Measurements from ENCODE around the gene POLA1.
"Not testable (repeated sequence)": the region's sequence is repeated elsewhere in the genome, so short reads cannot be mapped to it uniquely, and the experiment has no call there.

Gene POLA1

DNA sequence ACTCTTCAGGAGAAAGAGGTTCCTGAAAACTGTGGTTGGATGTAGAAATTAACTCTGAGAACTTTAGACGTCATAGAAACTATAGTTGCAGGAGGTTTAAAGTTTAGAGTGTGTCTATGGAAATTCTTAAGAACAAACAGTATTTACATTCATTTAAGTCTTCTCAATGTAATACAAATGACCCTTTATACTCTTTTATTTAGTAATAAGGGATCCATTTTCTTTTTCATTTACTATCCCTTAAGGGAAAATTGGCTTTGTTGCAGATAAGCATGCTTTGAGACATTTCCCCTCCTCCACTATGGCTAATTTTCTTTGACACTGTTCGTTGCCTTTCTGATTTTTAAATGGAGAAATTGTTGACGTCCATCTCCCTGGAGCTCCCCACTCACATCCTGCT is 96.4 kb downstream of the POLA1 start:
- no peak for DNase-seq (ENCODE audit: low spot score)

DNA sequence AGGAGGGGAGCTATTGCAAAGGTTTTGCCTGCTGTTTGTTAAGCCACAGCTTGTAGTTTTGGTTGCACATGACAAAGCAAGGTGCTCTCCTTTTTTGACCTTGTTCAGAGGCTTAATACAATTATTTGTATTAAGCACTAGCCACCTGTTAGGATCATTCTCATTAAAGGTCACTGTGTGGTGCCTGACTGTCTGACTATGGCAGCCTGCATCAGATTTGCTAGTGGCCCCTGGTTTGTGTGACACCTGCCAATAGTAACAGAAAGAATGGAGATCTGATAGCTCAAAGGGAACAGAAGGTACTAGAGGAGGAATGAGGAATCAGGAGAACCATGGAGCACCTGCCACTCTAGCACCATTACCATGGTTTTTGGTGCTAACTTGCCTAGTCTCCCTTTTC is 102.5 kb downstream of the POLA1 start:
- DNase-seq (ENCODE audit: low spot score): no peak

DNA sequence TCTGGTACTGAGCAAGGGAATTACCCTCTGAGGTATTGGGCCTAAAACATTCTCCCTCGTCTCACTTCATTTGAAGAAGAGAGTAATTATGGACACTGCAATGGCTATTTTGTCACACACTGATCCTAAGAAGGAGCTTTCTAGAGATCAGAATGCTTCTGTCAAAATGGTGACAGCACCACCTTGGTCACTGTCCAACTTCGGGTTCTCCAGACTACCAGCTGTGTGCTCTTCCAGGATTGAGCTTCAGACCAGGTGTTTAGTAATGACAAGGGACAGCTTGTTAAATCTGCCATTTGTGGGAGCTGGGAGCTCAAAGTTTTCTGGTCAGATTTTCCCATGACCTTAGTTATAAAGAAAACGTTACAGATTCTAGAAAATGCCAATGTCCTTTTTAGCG is 105.4 kb downstream of the POLA1 start:
- no peak for DNase-seq (ENCODE audit: low spot score)

DNA sequence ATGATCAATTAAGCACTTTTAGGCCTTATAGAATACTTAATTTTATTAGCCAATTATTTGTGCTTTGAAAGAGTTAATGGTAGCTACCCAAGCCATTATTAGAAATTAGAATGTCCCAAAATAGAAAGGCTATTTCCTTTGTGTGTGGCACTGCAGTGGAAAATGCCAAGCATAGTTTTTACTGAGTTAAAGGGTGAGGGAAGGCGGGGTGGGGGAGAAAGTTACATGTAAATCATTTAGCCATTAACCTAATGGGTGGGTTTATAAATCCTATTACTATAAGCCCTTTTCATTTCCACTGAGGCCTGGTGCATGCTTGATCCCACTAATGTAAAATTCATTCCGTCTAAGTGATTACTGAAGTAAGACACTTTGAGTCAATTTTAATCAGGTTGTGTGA is 105.8 kb downstream of the POLA1 start:
- DNase-seq (ENCODE audit: low spot score): no peak

DNA sequence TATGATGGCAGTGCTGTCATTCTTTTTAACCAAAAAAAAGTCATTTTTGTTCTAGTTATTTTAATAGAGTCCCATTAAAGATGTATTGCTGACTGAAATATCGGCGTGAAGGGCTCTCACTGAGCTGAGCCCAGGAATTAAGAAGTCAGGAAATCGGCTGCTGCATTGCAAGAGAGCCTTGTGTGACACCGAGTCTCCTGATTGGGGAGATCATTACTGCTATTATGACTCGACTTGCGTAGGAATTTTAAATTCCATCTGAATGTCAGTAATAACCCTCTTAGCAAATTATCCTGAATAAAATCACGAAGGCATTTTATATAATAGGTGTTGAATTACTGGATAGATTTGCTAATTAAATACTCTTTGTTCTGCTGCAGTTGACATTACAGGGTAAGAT is 111.5 kb downstream of the POLA1 start:
- no peak for DNase-seq (ENCODE audit: low spot score)

DNA sequence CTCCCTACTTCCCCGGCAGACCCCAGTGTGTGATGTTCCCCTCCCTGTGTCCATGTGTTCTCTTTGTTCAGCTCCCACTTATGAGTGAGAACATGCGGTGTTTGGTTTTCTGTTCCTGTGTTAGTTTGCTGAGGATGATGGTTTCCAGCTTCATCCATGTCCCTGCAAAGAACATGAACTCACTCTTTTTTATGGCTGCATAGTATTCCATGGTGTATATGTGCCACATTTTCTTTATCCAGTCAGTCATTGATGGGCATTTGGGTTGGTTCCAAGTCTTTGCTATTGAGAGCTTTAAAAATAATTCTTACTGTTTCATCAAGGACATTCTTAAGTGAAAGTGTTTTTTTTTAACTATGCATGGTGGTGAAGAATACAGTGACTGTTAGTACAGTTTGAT is 126.1 kb downstream of the POLA1 start:
- not testable (repeated sequence) for DNase-seq (ENCODE audit: low spot score)

DNA sequence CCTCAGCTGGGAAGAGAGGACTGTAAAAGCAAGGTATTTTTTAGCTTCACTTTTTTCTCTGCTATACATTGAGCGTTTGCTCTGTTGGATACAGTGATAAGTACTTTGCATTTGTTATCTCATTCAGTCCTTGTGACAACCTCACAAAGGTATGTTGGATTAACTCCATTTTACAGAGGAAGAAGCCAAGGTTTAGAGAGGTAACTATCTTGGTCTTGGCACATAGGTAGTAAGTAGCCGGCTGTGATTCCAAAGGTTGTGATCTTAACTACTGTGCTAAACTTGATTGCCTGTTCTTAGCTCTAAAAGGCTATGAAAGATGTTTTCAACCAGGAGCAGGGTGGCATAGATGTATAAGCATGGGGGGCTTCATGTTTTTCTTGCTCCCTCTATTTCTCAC is 134.4 kb downstream of the POLA1 start:
- no peak for DNase-seq (ENCODE audit: low spot score)

DNA sequence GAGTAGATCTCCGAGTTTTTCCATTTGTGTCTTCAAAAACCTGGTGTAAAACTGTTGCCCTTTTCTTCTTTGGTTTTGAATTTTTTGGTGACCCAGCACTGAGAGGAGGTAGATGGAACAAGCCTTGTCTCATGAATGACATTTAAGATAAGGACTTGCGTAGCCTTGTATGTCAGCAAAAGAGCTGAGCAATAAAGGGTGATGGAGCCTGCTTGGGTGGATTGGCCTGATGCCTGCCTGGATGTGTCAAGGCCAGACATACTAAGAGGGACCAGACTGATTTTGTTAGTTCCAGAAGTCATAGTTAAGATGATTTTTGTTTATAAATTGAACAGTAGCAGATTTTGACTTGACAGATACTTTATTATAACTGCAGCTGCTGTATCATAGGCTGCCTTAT is 134.9 kb downstream of the POLA1 start:
- no peak for DNase-seq (ENCODE audit: low spot score)

DNA sequence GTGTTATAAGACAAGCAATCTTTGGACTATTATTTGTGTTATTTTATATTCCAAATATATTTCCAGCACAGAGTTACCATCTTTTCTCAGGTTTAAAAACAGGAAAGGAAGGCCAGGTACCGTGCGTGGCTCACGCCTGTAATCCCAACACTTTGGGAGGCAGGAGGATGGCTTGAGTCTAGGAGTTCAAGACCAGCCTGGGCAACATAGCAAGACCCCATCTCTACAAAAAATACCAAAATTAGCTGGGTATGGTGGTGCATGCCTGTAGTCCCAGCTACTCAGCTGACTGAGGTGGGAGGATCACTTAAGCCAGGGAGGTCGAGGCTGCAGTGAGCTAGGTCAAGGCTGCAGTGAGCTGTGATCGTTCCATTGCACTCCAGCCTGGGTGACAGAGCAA is 140.0 kb downstream of the POLA1 start:
- no peak for DNase-seq (ENCODE audit: low spot score)

DNA sequence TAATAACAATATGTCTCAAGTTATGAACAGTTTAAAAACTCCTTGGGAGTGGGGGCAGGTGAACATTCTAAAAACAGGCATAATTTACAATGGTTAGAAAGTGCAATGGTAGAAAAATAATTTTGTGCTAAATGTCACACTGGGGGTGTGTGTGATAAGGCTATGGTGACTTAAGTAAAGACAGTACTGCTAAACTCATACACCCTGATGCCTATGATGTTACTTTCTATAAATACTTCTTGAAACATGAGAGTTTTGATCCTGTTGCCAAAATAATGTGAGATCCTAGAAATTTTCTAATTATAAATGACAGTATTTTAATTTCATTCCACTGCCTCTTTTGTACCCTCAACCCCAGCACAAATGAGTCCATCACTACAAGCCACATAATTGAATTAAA is 144.2 kb downstream of the POLA1 start:
- no peak for DNase-seq (ENCODE audit: low spot score)

DNA sequence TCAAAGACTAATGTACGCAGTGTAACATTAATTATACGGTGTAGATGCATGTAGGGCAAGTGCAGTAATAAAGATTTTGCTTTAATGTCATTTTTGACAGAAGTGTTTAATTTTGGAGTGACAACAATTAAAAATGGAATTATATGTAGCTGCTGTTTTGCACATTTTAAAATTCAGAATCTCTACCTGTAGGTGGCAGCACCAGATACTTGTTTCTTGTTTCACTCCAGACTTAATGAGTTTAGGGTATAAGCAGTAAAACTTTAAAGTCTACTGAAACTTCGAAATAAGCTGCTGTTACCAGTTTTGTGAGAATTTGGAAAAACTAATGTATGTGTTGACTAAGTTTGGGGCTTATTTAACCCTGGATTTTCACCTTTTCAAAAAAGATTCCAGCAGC is 144.9 kb downstream of the POLA1 start:
- peak; percentile 21 for DNase-seq (ENCODE audit: low spot score)

DNA sequence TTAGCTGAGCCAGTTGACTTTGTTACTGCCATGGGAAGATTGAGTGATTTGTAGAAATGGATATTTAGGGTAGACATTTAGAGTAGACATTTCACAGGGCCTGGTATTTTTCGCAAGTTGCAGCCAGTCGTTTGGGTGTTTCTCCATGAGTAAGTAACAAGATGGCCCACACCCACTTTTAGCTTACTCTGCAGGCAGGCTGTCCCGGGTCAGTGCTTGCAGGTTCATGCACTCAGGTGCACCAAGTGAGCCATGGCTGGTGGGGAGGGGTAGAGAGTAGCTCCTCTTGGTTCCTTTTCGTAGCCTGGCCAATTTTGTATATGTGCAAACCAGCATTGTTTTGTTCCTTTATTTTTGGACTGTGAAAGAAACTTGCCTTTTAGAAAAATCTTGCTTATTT is 145.6 kb downstream of the POLA1 start:
- DNase-seq (ENCODE audit: low spot score): no peak

DNA sequence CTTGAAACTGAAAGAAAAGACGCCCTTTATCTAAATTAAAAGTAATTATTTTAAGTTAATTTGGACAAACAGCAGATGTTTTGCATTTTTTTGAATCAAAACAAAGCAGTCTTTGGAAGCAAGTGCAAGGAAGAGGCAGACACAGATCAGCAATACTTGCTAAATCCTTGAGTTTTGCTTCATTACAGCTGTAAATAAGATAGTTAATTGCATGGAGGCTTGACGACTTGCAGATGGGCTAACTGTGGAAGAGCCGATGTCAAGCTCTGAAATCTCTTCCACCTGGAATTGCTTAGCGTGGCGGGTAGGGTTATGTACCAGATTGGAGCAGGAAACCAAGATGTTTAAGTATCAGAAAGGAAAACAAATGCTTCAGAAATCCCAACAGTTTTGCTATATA is 148.8 kb downstream of the POLA1 start:
- no peak for DNase-seq (ENCODE audit: low spot score)

DNA sequence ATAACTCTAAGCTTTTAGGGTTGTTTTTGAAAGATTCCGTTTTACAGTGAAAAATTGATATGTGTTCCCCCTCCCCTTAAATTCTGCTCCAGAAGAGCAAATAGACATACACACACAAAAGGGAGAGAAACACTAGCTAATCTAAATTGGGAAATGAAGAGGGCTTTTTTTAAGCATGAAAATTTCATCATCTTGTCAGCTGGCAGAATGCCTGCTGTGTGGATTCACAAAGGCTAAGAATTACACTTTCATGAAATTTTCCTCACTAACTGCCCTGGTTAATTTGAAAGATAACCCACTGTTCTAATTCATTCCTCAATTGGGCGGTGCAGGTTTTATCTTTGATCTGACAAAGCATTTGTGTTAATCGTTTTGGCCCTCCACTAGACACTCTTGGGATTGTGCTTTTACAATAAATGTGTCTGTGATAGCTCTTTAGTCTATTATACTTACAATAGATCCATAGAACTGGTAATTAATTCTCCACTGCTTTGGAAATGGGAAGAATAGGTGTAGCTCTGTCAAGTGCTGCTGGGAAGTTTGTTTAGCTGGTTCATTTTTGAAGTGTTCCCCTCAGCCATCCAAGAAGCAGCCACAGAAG is 152.9 kb downstream of the POLA1 start:
- no peak for DNase-seq (ENCODE audit: low spot score)

DNA sequence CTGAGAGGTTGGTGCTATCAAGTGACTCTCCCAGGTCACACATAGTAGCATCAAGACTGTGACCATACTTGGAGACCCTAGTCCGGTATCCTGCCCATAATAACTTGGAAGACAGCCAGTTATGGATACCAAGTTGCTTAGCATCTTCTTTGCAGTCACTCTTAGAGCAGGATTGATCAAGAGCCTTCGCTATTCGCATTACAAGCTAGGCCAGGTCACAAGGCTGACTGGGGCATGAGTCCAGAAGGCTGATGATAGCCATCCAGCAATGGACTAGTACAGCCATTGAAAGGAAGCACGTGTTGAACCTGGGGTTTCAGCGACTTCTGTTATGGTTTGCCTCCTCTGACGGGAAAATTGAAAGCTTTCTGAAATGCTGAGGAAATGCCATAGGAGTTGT is 157.6 kb downstream of the POLA1 start:
- DNase-seq (ENCODE audit: low spot score): no peak

DNA sequence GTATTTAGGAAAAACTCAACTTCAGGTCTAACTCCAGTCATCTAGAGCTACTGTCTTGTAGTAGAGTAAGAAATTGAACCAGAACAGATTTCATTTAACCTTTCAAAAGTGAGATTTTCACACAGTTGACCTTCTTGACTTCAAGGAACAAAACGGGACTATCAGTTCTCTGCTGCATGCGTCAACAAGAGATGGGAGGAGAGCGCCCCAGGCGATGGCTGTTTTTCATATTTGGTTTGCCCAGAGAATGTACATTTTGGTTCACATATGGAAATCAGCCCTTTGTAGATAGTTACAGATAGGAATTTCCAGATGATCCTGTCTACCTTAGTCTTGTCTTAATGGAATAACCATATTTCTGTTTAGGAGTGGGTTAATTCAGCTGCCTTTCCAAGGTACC is 158.1 kb downstream of the POLA1 start:
- DNase-seq (ENCODE audit: low spot score): no peak

DNA sequence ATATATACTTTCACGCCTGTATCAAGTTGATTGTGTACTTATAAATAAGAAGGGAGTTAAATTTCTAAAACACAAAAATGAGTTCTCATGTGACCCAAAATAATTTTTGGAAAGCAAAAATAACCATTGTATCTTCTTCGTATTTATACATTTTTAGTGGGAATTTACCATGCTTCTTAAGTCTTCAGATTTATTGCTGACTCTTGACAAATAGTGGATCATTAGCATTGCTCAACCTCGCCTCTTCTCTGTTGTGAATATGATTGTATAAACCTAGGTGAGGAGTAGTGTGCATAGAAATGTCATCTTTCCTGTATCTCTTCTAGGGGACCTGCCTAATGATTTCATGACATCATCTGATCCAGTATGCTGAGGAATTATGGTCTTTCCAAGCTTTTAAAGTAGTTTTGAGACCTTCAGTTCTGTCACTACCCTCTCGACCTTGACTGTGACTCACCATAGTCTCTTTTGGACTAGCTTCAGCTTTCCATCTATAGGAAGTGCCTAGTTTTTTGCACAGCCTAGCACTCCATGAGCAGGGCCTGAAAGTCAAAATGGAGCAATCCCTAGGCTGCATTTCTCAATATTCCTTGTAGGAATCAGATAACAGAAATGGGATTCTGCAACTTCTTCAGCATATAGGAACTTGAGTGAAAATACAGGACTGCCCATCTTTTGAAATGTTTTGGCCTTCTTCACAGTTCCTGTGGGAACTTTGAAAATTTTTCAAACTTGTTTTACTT is 164.5 kb downstream of the POLA1 start:
- no peak for DNase-seq (ENCODE audit: low spot score)

DNA sequence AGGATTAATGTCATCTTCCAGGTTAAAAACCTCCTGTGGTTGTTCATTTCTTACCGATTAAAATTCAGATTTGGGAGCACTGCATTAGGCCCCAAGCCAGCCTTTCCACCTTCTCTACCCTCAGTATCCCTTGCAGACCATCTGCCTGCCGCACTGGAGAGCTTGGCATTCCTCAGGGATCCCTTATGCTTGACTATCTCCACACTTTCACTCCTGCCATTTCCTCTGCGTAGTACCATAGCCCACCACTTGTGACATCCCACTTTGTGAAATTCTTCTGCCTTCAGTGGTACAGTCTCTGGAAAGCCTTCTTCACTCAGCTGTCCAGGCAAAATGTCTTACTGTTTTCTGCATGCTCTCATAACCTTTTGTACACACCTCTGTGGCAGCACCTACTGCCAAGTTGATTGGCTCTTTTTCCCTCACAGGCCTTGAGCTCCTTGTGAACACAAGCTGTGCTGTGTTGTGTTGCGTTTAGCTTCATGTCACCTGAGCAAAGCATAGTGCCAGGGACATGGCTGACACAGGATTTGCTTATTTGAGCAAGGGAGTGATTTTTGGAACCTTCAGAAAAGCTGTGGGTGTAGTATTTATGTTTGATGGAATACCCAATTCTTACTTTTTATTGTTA is 165.6 kb downstream of the POLA1 start:
- no peak for DNase-seq (ENCODE audit: low spot score)

DNA sequence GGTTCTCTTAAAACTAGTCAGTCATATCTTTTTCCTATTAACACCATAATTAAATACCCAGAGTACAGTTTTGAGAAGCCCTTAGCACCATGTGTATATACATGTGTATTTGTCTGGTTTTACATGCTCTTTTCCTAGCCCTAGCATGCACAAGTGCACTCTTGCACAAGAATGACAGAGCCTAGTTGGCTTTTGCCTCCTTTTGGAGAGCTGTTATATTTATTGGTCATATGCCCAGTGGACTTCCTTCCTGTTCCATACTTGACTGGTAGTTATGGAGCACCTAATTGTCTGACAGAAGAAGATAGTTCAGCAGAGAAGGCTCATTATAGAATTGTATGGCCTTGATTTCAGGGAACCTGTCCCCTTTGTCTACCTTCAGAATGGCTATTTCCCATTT is 166.4 kb downstream of the POLA1 start:
- DNase-seq (ENCODE audit: low spot score): no peak

DNA sequence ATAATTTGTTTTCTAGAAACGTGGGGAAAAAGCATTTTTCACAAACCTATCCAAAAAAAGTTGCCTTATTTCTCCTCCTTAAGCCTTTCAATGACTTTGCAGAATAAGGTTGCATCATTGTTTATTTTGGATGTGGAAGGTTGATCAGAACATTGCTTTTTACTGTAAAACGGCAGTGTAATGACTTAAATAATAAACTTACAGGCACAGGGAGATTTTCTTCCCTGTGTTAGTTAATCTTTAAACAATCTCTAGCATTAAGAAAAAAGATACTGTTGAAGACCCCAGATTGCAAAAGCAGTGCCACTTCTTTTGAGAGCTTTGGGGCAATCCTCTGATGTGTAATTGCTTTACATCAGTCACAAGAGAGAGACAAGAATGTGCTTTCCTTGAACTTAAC is 168.6 kb downstream of the POLA1 start:
- no peak for DNase-seq (ENCODE audit: low spot score)

DNA sequence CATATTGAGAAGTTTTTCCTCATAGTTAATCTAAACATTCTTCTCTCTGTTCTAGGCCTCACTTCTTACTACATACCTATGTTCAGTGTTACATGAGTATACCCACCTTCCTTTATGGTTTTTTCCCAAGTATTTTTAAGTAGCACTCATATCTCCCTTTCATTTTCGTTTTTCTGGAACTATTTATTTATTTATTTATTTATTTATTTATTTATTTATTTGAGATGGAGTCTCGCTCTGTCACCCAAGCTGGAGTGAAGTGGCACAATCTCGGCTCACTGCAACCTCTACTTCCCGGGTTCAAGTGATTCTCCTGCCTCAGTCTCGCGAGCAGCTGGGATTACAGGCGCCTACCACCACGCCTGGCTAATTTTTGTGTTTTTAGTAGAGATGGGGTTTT is 170.1 kb downstream of the POLA1 start:
- DNase-seq (ENCODE audit: low spot score): not testable (repeated sequence)

DNA sequence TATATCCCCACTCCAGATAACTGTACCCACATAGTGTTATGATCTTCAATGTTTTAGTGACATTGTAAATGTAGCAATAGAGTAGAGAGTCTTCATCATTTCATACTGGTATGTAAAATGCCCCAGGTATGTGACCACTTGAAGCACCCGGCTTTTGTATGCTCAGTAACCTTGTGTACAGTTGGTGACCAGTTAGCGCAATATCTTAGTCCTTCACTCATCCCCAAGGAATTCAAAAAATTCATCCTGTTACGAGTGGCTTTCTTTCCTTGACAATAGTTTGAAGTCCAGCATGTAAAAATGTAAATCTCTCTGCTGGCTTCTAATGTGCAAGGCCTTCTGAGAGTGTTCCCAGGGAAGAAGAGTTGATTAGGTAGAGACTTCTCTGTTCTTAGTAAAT is 176.4 kb downstream of the POLA1 start:
- DNase-seq (ENCODE audit: low spot score): no peak

DNA sequence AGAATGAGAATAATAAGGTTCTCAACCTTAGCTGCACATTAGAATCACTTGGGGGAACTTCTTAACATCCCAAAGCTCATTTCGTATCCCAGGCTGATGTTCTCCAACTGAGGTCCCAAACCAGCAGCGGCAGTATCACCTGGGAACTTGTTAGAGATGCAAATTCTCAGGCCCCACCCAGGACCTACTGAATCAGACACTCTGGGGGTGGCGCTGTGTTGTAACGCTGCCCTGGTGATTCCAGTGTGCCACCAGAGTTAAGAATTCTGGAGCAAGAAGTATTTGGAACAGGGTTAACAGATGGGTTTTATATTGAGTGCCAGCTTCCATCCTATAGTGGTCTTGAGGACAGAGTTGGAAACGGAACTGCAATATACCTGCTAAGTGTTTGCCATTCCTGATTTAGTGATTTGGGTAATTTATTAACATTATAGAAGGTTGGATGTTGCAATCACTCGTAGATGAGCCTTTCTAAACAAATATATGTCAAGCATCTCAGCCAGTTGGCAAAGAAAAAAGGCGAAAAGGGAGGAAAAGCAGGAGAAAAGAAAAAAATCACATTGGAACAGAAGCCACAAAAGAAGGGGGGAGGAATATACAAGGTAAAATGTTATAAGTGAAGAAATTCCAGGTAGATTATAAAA is 181.0 kb downstream of the POLA1 start:
- no peak for DNase-seq (ENCODE audit: low spot score)
